ENCODE measurements around the gene GSTO2. TPM values are rescaled to one million over a fixed set of nuclear protein-coding genes. Genes with fewer than 3 reads are reported as not detected.

The GSTO2 gene
- total and polyA plus RNA-seq, 10 of the 15 experiments (the other 5 are each of a cell fraction or from before 2014, with no cell fraction given) = 0.16 to 0.86 (median 0.46) TPM

DNA sequence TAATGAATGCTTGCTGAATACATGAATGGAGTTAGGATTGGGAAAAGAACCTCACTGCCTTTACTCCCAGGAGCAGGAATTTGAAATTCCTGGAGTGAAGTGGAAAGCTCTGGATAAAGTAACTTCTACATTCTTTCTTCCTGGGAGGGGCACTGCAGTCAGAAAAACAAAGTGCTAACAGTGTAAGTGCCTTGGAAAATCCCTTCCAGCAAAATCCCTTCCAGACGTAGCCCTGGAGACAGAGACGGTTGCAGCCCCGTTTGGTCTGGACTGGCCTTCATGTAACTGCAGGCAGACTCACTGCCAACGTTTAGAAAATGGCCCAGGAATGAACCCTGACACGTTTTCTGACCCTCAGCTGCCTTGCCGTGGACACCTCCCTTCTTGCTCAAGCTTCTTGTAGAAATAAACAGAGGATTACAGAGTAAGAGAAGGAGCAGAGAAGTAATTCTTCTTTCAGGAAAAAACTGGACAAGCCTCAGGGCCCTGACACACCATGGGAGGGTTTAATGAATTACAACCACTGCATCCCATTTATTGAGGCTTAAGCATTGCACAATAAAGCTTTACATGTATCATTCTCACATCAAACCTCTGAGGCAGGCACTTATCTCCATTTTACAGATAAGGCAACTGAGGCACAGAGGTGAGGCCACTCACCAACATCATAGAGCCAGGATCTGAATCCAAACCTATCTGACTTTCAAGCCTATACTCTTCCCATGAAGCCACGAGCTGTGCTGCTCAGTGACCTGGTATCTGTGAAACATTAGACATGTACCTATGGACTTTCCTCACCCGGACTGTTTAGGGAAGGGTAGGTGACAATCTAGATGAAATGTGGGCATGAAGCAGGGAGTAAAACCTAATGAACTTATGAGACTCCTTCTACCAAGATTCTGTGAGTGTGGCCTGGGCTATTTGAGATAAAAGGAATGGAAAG lies 61.5 kb downstream of the GSTO2 start:
- ChIA-PET POLR2A (interaction anchor here (0.6 to 2.3 kb wide), 4 partner anchors 11 to 25 kb away, joined by 3 to 9 read pairs (median 3); no protein-coding TSS in a partner anchor), RAD21 (ENCODE audit: unreplicated experiment) (interaction anchor here (0.6 to 2.0 kb wide), 7 partner anchors 8 to 76 kb away, joined by 3 to 12 read pairs (median 4); partner anchors contain the start of genes GSTO1 and ITPRIP), CTCF (interaction anchor here (0.7 to 4.2 kb wide), 9 partner anchors 17 to 56 kb away, joined by 3 to 30 read pairs (median 4); partner anchors contain the start of gene CFAP58), SMC1A (ENCODE audit: uncharacterized antibody, unreplicated experiment) (interaction anchor here (0.9 to 2.0 kb wide), 6 partner anchors 8 to 25 kb away, joined by 3 to 8 read pairs (median 4); partner anchors contain the start of genes CFAP58 and ITPRIP)
- no TSS peak for BruUV-seq (replicated peaks)
- H3K4me2 ChIP-seq (ENCODE audit: control insufficient read depth, insufficient read depth) = peak overlapping the region; percentile 88; the same call in 1 of the 2 replicates
- no peak for FAIRE-seq
- no peaks in the 10 kb centered on the region for H3K9me3 ChIP-seq (replicated peaks; ENCODE audit: control insufficient read depth, insufficient read depth, low read length)
- H3K4me3 ChIP-seq = no peak overlapping the region
- TF ChIP-seq TCF3 (IDR thresholded peaks at IDR 0.05; ENCODE audit: borderline replicate concordance, insufficient read depth, low read depth, low read length) (no peak), ZNF622 (IDR thresholded peaks at IDR 0.05) (no peak), GABPA (IDR thresholded peaks at IDR 0.05; ENCODE audit: low read depth) (no peak), EZH2 (IDR thresholded peaks at IDR 0.05; ENCODE audit: borderline replicate concordance, control insufficient read depth, low read depth, low read length) (no peak), STAT1 (conservative IDR thresholded peaks at IDR 0.05) (no peak), CBX3 (IDR thresholded peaks at IDR 0.05; ENCODE audit: borderline replicate concordance, low read depth) (no peak), TAF1 (IDR thresholded peaks at IDR 0.05; ENCODE audit: borderline replicate concordance, low read depth, low read length) (no peak), TBL1XR1 (IDR thresholded peaks at IDR 0.05; ENCODE audit: low read depth, low read length) (no peak), LARP7 (IDR thresholded peaks at IDR 0.05) (no peak), NR2C2 (IDR thresholded peaks at IDR 0.05; ENCODE audit: borderline replicate concordance, control insufficient read depth, insufficient read length, low read depth) (no peak), CREB1 (IDR thresholded peaks at IDR 0.05; ENCODE audit: low read depth) (no peak)
- TF ChIP-seq, protein P1, sequence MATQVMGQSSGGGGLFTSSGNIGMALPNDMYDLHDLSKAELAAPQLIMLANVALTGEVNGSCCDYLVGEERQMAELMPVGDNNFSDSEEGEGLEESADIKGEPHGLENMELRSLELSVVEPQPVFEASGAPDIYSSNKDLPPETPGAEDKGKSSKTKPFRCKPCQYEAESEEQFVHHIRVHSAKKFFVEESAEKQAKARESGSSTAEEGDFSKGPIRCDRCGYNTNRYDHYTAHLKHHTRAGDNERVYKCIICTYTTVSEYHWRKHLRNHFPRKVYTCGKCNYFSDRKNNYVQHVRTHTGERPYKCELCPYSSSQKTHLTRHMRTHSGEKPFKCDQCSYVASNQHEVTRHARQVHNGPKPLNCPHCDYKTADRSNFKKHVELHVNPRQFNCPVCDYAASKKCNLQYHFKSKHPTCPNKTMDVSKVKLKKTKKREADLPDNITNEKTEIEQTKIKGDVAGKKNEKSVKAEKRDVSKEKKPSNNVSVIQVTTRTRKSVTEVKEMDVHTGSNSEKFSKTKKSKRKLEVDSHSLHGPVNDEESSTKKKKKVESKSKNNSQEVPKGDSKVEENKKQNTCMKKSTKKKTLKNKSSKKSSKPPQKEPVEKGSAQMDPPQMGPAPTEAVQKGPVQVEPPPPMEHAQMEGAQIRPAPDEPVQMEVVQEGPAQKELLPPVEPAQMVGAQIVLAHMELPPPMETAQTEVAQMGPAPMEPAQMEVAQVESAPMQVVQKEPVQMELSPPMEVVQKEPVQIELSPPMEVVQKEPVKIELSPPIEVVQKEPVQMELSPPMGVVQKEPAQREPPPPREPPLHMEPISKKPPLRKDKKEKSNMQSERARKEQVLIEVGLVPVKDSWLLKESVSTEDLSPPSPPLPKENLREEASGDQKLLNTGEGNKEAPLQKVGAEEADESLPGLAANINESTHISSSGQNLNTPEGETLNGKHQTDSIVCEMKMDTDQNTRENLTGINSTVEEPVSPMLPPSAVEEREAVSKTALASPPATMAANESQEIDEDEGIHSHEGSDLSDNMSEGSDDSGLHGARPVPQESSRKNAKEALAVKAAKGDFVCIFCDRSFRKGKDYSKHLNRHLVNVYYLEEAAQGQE (IDR thresholded peaks at IDR 0.05; ENCODE audit: low read depth, low read length) = no peak
- TF ChIP-seq, protein P2, sequence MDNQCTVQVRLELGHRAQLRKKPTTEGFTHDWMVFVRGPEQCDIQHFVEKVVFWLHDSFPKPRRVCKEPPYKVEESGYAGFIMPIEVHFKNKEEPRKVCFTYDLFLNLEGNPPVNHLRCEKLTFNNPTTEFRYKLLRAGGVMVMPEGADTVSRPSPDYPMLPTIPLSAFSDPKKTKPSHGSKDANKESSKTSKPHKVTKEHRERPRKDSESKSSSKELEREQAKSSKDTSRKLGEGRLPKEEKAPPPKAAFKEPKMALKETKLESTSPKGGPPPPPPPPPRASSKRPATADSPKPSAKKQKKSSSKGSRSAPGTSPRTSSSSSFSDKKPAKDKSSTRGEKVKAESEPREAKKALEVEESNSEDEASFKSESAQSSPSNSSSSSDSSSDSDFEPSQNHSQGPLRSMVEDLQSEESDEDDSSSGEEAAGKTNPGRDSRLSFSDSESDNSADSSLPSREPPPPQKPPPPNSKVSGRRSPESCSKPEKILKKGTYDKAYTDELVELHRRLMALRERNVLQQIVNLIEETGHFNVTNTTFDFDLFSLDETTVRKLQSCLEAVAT (IDR thresholded peaks at IDR 0.05) = no peak
- in situ Hi-C loops (cut with MboI) = no loop called here
- no peak overlapping the region for H3K9ac ChIP-seq (ENCODE audit: control insufficient read depth, insufficient read depth, low read length)
- H2AFZ ChIP-seq (ENCODE audit: control insufficient read depth, low read depth, low read length) = no peak overlapping the region
- ATAC-seq = no peak
- H3K4me1 ChIP-seq (ENCODE audit: control insufficient read depth, insufficient read depth, low read length) = peaks cover 27% of the 10 kb centered on the region
- peaks cover 65% of the 10 kb centered on the region for H3K79me2 ChIP-seq (ENCODE audit: control insufficient read depth, insufficient read depth, low read length)
- no peaks in the 10 kb centered on the region for H3K27me3 ChIP-seq (replicated peaks in 1 of 2; ENCODE audit: control insufficient read depth in 2 of 2, insufficient read depth in 2 of 2, low read length in 1 of 2)
- DNase-seq (ENCODE audit: low read depth, low spot score) = no peak
- H3K27ac ChIP-seq (ENCODE audit: control insufficient read depth, insufficient read depth) = no peak overlapping the region
- peaks cover 24% of the 10 kb centered on the region for H4K20me1 ChIP-seq (ENCODE audit: control insufficient read depth, insufficient read depth)
- intact Hi-C loops (cut with micrococcal nuclease; ENCODE audit: unreplicated experiment) = loop anchor here (10.0 kb wide), 2 partner anchors 416 to 636 kb away; partner anchors contain the start of gene STN1
- H3K36me3 ChIP-seq (ENCODE audit: control insufficient read depth in 2 of 2, insufficient read depth in 2 of 2, low read length in 1 of 2) = peaks cover 4 to 5% of the 10 kb centered on the region in 2 experiments; a peak in 3 of 4 replicates
- 65% methylated on average over 8 of the region's 8 CpGs for WGBS (ENCODE audit: insufficient coverage, insufficient replicate concordance, low lambda C conversion rate, missing lambda C conversion rate)

All from GM12878 (cell line).